B cell (primary cell): ENCODE data around the gene ERAS. TPM values are rescaled to one million over a fixed set of nuclear protein-coding genes. Genes with fewer than 3 reads are reported as not detected.

Source experiments
- ATAC-seq: fragments of 200-7000 bp; cut with Tn5 transposase; one replicate; pipeline ENCODE4 v1.10.0; 2021; ENCODE audit warnings: low read depth, mild to moderate bottlenecking, moderate number of reproducible peaks, moderate library complexity
- CTCF ChIA-PET: fragments of 350-600 bp; sonication (Branson Sonifier 250); formaldehyde crosslinking; loops from one replicate; lab custom pipeline; 2021; ENCODE audit warnings: antibody characterized with exemption, inconsistent platforms; lab: Charles Lee
- POLR2A ChIA-PET: fragments of 350-600 bp; sonication (Branson Sonifier 250); formaldehyde crosslinking; loops from one replicate; lab custom pipeline; 2021; ENCODE audit warnings: antibody characterized with exemption; lab: Charles Lee
- DNase-seq: peaks from one replicate; pipeline ENCODE4 v3.0.0; 2013
- H2AFZ ChIP-seq: 2 replicates; pipeline ENCODE4 v1.6.1; 2012; ENCODE audit warnings: mild to moderate bottlenecking, low read depth, low read length; ENCODE audit not compliant: insufficient read depth, poor library complexity, severe bottlenecking
- H3K27ac ChIP-seq, 2 donors: 1 replicate in 1 of 2; 2 replicates in 1 of 2; pipeline ENCODE4 v1.5.1; 2012 to 2013; ENCODE audit warnings: low read length in 2 of 2, mild to moderate bottlenecking in 2 of 2, moderate library complexity in 1 of 2
- H3K27me3 ChIP-seq, 4 experiments: fragments of 200-600 bp in 1 of 4; sonication (generic) in 1 of 4; replicated peaks in 1 of 4; 1 replicate in 2 of 4; 2 replicates in 2 of 4; pipeline versions ENCODE4 v1.6.1 to v1.7.0; 2013 to 2016; ENCODE audit warnings: low read length in 3 of 4, mild to moderate bottlenecking in 2 of 4, mixed read lengths in 1 of 4, moderate library complexity in 1 of 4; ENCODE audit not compliant: insufficient read depth in 4 of 4, control insufficient read depth in 3 of 4; ENCODE audit errors: control extremely low read depth in 1 of 4
- H3K36me3 ChIP-seq, 2 experiments: replicated peaks in 1 of 2; 1 replicate in 1 of 2; 2 replicates in 1 of 2; pipeline versions ENCODE4 v1.6.1 to v1.7.1; 2013; ENCODE audit warnings: low read length in 1 of 2; ENCODE audit not compliant: insufficient read depth in 2 of 2, control insufficient read depth in 1 of 2; ENCODE audit errors: control extremely low read depth in 1 of 2, extremely low read depth in 1 of 2
- H3K4me1 ChIP-seq, 2 donors: fragments of 200-600 bp in 1 of 2; sonication (generic) in 1 of 2; 1 replicate in 1 of 2; 2 replicates in 1 of 2; pipeline versions ENCODE4 v1.5.1 to v1.6.1; 2013 to 2017; ENCODE audit warnings: low read length in 2 of 2; ENCODE audit not compliant: control insufficient read depth in 2 of 2, insufficient read depth in 2 of 2
- H3K4me2 ChIP-seq: replicated peaks from 2 replicates; pipeline ENCODE3; 2012; ENCODE audit warnings: mild to moderate bottlenecking, low read depth, low read length; ENCODE audit not compliant: poor library complexity, severe bottlenecking
- H3K4me3 ChIP-seq, 5 experiments: fragments of 200-600 bp in 1 of 5; sonication (generic) in 1 of 5; 1 replicate in 3 of 5; 2 replicates in 2 of 5; pipeline versions ENCODE4 v1.5.1 to v1.7.0; 2011 to 2016; ENCODE audit warnings: low read length in 4 of 5, mild to moderate bottlenecking in 4 of 5, low read depth in 2 of 5, control low read depth in 1 of 5, moderate library complexity in 1 of 5; ENCODE audit not compliant: insufficient read depth in 1 of 5; ENCODE audit errors: control extremely low read depth in 1 of 5, extremely low read depth in 1 of 5
- H3K79me2 ChIP-seq: fragments of 200-600 bp; sonication (generic); one replicate; pipeline ENCODE4 v1.6.0; 2016; ENCODE audit warnings: low read length; ENCODE audit not compliant: control insufficient read depth, insufficient read depth
- H3K9ac ChIP-seq: fragments of 200-600 bp; sonication (generic); 2 replicates; pipeline ENCODE4 v1.6.1; 2017; ENCODE audit warnings: mild to moderate bottlenecking, low read length, moderate library complexity
- H3K9me3 ChIP-seq, 3 donors: one replicate each; pipeline versions ENCODE4 v1.6.1 to v1.7.1; 2013; ENCODE audit warnings: low read length in 2 of 3; ENCODE audit not compliant: control insufficient read depth in 2 of 3, insufficient read depth in 1 of 3; ENCODE audit errors: control extremely low read depth in 1 of 3
- H4K20me1 ChIP-seq: 2 replicates; pipeline ENCODE4 v1.6.0; 2012; ENCODE audit warnings: mild to moderate bottlenecking, low read length; ENCODE audit not compliant: insufficient read depth, control insufficient read depth, poor library complexity, severe bottlenecking
- H3K27ac Mint-ChIP-seq: one replicate; pipeline ENCODE4 v1.8.0; 2021; ENCODE audit warnings: mixed read lengths
- H3K27me3 Mint-ChIP-seq: one replicate; pipeline ENCODE4 v1.8.0; 2021; ENCODE audit warnings: mixed read lengths
- H3K4me1 Mint-ChIP-seq: one replicate; pipeline ENCODE4 v1.8.0; 2021; ENCODE audit warnings: mixed read lengths
- H3K4me3 Mint-ChIP-seq: one replicate; pipeline ENCODE4 v1.8.0; 2021; ENCODE audit warnings: mixed read lengths
- H3K9me3 Mint-ChIP-seq: one replicate; pipeline ENCODE4 v1.8.0; 2022; ENCODE audit warnings: mixed read lengths; ENCODE audit not compliant: insufficient read depth
- EZH2 ChIP-seq: IDR thresholded peaks from 2 replicates; pipeline ENCODE4 v1.6.1; 2012; ENCODE audit warnings: borderline replicate concordance, low read depth, mild to moderate bottlenecking, moderate library complexity, low read length; ENCODE audit not compliant: insufficient read depth, poor library complexity, severe bottlenecking
- WGBS: methylation state at CpG from one replicate; pipeline ENCODE4 v1.1.5; 2013; ENCODE audit warnings: missing lambda C conversion rate; ENCODE audit not compliant: insufficient coverage; 5-methylcytosine and 5-hydroxymethylcytosine counted together
- intact Hi-C: fragments of 100-400 bp; cut with micrococcal nuclease; formaldehyde crosslinking; loops from one replicate; pipeline ENCODE4 v1.10.0; 2022
- polyA plus RNA-seq: library from polyadenylated mRNA; depleted of rRNA; stranded (reverse); fragments of >200 nt; gene quantifications from 2 replicates; pipeline ENCODE4 v1.2.3, GENCODE V29; 2012
- total RNA-seq, 2 donors: library from RNA; stranded (reverse); fragments of 120-200 nt in 1 of 2; gene quantifications; 1 replicate in 1 of 2; 2 replicates in 1 of 2; pipeline versions ENCODE4 v1.2.3 to v1.2.4, GENCODE V29; 2013 to 2022
- TF ChIP-seq, protein P1 (sequence below): fragments of 200-600 bp; IDR thresholded peaks from one replicate; pipeline ENCODE4 v1.8.0; 2022; ENCODE audit warnings: antibody characterized with exemption, mild to moderate bottlenecking

ERAS gene
- total and polyA plus RNA-seq, 2 donors (not counting 1 experiment from before 2014, with no cell fraction given): 0.09 TPM; not detected in 1

GRCh38 chrX:48801280-48802088 lies 24.8 kb upstream of the ERAS start, which contains the start of gene HDAC6:
TSS of gene HDAC6 (plus strand) at chrX:48802067. CDS start at chrX:48802693, 626 bp downstream.
- intact Hi-C loops: loop anchor here (1.0 to 5.0 kb wide), 9 partner anchors 64 to 324 kb away; partner anchors contain the start of genes FTSJ1, PIM2, SUV39H1 and TFE3
- Histone ChIP-seq H3K27ac (peak within 1 kb of the TSS; percentile 95 to 96), H4K20me1 (no peaks in the 10 kb centered on the region), H3K4me1 (peaks cover 4 to 16% of the 10 kb centered on the region in 2 donors), H3K9ac (peak within 1 kb of the TSS; percentile 78), H3K79me2 (no peaks in the 10 kb centered on the region), H3K4me2 (peak within 1 kb of the TSS; percentile 77), H3K36me3 (peaks cover 0 to 5% of the 10 kb centered on the region in 2 experiments), H3K9me3 (no peaks in the 10 kb centered on the region), H3K4me3 (peak within 1 kb of the TSS; percentile 65 to 82 (median 76)), H3K27me3 (no peaks in the 10 kb centered on the region), H2AFZ (peak within 1 kb of the TSS; percentile 83)
- TF ChIP-seq, protein P1, sequence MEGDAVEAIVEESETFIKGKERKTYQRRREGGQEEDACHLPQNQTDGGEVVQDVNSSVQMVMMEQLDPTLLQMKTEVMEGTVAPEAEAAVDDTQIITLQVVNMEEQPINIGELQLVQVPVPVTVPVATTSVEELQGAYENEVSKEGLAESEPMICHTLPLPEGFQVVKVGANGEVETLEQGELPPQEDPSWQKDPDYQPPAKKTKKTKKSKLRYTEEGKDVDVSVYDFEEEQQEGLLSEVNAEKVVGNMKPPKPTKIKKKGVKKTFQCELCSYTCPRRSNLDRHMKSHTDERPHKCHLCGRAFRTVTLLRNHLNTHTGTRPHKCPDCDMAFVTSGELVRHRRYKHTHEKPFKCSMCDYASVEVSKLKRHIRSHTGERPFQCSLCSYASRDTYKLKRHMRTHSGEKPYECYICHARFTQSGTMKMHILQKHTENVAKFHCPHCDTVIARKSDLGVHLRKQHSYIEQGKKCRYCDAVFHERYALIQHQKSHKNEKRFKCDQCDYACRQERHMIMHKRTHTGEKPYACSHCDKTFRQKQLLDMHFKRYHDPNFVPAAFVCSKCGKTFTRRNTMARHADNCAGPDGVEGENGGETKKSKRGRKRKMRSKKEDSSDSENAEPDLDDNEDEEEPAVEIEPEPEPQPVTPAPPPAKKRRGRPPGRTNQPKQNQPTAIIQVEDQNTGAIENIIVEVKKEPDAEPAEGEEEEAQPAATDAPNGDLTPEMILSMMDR: no peak
- TF ChIP-seq EZH2: no peak
- POLR2A ChIA-PET: interaction anchor here (0.6 to 1.5 kb wide), 9 partner anchors 65 to 1646 kb away, joined by 3 to 9 read pairs (median 4); partner anchors contain the start of genes PQBP1, TBC1D25 and TIMM17B
- H3K4me3 Mint-ChIP-seq: peak within 1 kb of the TSS; percentile 96
- H3K9me3 Mint-ChIP-seq: no peaks in the 10 kb centered on the region
- H3K27me3 Mint-ChIP-seq: no peaks in the 10 kb centered on the region
- CTCF ChIA-PET: interaction anchor here (1.0 to 1.5 kb wide), 5 partner anchors 118 to 354 kb away, joined by 3 to 7 read pairs (median 3); partner anchors contain the start of gene WAS
- H3K27ac Mint-ChIP-seq: peak within 1 kb of the TSS; percentile 98
- H3K4me1 Mint-ChIP-seq: peaks cover 14% of the 10 kb centered on the region
- under 1% methylated on average over 75 of the region's 89 CpGs for WGBS
- peak; percentile 80 for ATAC-seq
- DNase-seq: peak; percentile 97
